Transverse colon (tissue), 4 donors: Measurements from ENCODE around the gene DENND1A. TPM values are rescaled to one million over a fixed set of nuclear protein-coding genes. Genes with fewer than 3 reads are reported as not detected.
A peak's percentile ranks its signal among the peaks of the same experiment; 100 is the strongest.

ENCODE experiments used
- DNase-seq: peaks from one replicate; pipeline ENCODE4 v3.0.0-alpha.2; 2019
- H3K27ac ChIP-seq, 4 donors: fragments of 200-600 bp; sonication (generic); 2 replicates each; pipeline ENCODE4 v1.5.1; 2016 to 2018; ENCODE audit warnings: inconsistent platforms in 4 of 4
- H3K27me3 ChIP-seq: fragments of 200-600 bp; sonication (generic); 2 replicates; pipeline ENCODE4 v1.5.1; 2017; ENCODE audit warnings: inconsistent platforms
- H3K36me3 ChIP-seq, 4 donors: fragments of 200-600 bp; sonication (generic); 2 replicates each; pipeline ENCODE4 v1.5.1; 2017 to 2019; ENCODE audit warnings: inconsistent platforms in 4 of 4
- H3K4me1 ChIP-seq, 4 donors: fragments of 200-600 bp; sonication (generic); 2 replicates each; pipeline ENCODE4 v1.5.1; 2017 to 2020; ENCODE audit warnings: inconsistent platforms in 4 of 4
- H3K4me3 ChIP-seq, 4 donors: fragments of 200-600 bp; sonication (generic); 1 replicate in 1 of 4; 2 replicates in 3 of 4; pipeline versions ENCODE4 v1.5.1 to v1.6.1; 2017 to 2019; ENCODE audit warnings: inconsistent platforms in 4 of 4
- H3K9me3 ChIP-seq, 2 donors: fragments of 200-600 bp; sonication (generic); 2 replicates each; pipeline ENCODE4 v1.5.1; 2017 to 2019; ENCODE audit warnings: inconsistent platforms in 2 of 2
- EP300 ChIP-seq: sonication (generic); formaldehyde crosslinking; IDR thresholded peaks from one replicate; pipeline ENCODE4 v1.6.1; 2017; ENCODE audit warnings: antibody characterized with exemption, low read depth
- POLR2A ChIP-seq: fragments of 450-650 bp; IDR thresholded peaks from one replicate; pipeline ENCODE4 v1.6.1; 2016; ENCODE audit warnings: antibody characterized with exemption, mild to moderate bottlenecking, moderate library complexity
- POLR2AphosphoS5 ChIP-seq, 3 donors: sonication (generic); formaldehyde crosslinking; IDR thresholded peaks; one replicate each; pipeline ENCODE4 v1.6.1; 2016; ENCODE audit warnings: antibody characterized with exemption in 3 of 3
- WGBS, 2 donors: methylation state at CpG; one replicate each; pipeline ENCODE4 v1.1.5; 2018; ENCODE audit warnings: low coverage in 1 of 2; 5-methylcytosine and 5-hydroxymethylcytosine counted together
- in situ Hi-C, 4 donors: fragments of 200-750 bp; cut with MboI; loops; one replicate each; pipeline versions ENCODE4 v1.15.0 to v1.15.1; 2017; ENCODE audit warnings: low sequenced_read_pairs in 3 of 4, low pct_ligation_motif_present in 1 of 4, low pct_unique_long_range_greater_than_20kb in 1 of 4
- intact Hi-C: fragments of 100-400 bp; cut with DNase I; formaldehyde crosslinking; loops from one replicate; pipeline ENCODE4 v1.15.1; 2023; ENCODE audit warnings: low total_unique reads
- total RNA-seq, 4 donors: library from RNA; depleted of rRNA; stranded (reverse); fragments of >200 nt; gene quantifications; one replicate each; pipeline ENCODE4 v1.1.0, GENCODE V29; 2016
- TF ChIP-seq, protein P1 (sequence below), 5 experiments: fragments of 200-600 bp in 3 of 5; fragments of 450-650 bp in 2 of 5; sonication (generic) in 3 of 5; IDR thresholded peaks; 1 replicate in 2 of 5; 2 replicates in 3 of 5; pipeline ENCODE4 v1.5.1; 2016 to 2017; ENCODE audit warnings: antibody characterized with exemption in 5 of 5, inconsistent platforms in 3 of 5, mild to moderate bottlenecking in 2 of 5, moderate library complexity in 1 of 5

Gene DENND1A
- total RNA-seq, 4 donors from 2014 or later = 12.5 to 78.6 (median 40.0) TPM

- H3K27me3 ChIP-seq = no peaks in the 10 kb centered on the region
- H3K4me1 ChIP-seq = peaks cover 3 to 27% (median 18%) of the 10 kb centered on the region in 4 donors
- in situ Hi-C loops (no loop called here), intact Hi-C loops (no loop called here)
- H3K9me3 ChIP-seq = no peaks in the 10 kb centered on the region
- H3K36me3 ChIP-seq = no peaks in the 10 kb centered on the region
- TF ChIP-seq POLR2A = no peak
- no peak for TF ChIP-seq EP300
- TF ChIP-seq, protein P1, sequence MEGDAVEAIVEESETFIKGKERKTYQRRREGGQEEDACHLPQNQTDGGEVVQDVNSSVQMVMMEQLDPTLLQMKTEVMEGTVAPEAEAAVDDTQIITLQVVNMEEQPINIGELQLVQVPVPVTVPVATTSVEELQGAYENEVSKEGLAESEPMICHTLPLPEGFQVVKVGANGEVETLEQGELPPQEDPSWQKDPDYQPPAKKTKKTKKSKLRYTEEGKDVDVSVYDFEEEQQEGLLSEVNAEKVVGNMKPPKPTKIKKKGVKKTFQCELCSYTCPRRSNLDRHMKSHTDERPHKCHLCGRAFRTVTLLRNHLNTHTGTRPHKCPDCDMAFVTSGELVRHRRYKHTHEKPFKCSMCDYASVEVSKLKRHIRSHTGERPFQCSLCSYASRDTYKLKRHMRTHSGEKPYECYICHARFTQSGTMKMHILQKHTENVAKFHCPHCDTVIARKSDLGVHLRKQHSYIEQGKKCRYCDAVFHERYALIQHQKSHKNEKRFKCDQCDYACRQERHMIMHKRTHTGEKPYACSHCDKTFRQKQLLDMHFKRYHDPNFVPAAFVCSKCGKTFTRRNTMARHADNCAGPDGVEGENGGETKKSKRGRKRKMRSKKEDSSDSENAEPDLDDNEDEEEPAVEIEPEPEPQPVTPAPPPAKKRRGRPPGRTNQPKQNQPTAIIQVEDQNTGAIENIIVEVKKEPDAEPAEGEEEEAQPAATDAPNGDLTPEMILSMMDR (IDR thresholded peaks at IDR 0.05) = no peak
- no peak for TF ChIP-seq POLR2AphosphoS5 (IDR thresholded peaks at IDR 0.05)
- H3K4me3 ChIP-seq = no peak overlapping the region
- H3K27ac ChIP-seq = no peak overlapping the region
- WGBS, 2 donors = 92% methylated on average over 21 of the region's 23 CpGs; no CpG with 5 or more reads in 1 of the 2 donors
- DNase-seq = no peak
These were observed 567.1 kb downstream of the DENND1A start for GRCh38 chr9:123362856-123363255.

DNA sequence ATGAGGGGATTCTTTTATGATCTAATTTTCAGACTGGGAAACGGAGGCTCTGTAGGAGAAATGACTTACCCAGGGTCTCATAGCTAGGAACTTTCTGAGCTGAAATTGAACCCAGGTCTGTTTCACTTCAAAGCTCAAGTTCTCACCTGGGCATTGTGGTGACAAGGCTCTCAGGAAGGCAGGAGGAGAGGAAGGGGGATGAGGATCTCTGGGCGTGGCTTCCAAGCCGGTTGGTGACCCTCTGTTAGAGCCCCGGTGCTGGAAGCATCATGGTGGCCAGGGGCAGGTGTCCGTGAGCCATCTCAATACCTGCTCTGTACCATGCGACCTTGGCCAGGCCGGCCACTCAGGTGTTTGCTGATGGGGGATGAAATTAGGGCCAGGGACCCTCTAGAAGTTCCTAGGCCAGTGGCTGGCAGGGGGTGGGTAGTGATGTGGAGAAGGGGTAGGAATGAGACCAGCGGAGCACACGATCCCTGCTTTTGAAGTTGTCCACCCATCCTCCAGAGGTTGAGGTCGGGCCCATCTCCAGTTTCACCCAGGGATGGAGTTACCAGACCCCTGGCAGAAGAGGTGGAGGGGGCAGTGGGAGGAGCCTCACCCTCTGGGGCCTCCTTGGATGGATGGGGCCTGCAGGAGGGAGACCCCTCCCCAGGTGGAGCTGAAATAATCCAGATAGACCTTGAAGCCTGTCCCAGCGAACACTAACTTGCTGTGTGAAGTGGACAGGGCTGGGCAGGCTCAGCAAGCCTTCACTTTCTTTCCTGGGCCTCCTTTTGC lies 568.0 kb downstream of the DENND1A start:
- H3K27ac ChIP-seq = no peak overlapping the region
- TF ChIP-seq POLR2AphosphoS5 (IDR thresholded peaks at IDR 0.05) (no peak), EP300 (no peak)
- H3K4me3 ChIP-seq = no peak overlapping the region
- no peaks in the 10 kb centered on the region for H3K36me3 ChIP-seq
- in situ Hi-C loops = no loop called here
- no peak for DNase-seq
- peaks cover 3 to 30% (median 19%) of the 10 kb centered on the region in 4 donors for H3K4me1 ChIP-seq
- H3K27me3 ChIP-seq = no peaks in the 10 kb centered on the region
- intact Hi-C loops = no loop called here
- WGBS, 2 donors = 80 to 85% methylated on average over 2 to 11 of the region's 11 CpGs
- H3K9me3 ChIP-seq = no peaks in the 10 kb centered on the region

DNA sequence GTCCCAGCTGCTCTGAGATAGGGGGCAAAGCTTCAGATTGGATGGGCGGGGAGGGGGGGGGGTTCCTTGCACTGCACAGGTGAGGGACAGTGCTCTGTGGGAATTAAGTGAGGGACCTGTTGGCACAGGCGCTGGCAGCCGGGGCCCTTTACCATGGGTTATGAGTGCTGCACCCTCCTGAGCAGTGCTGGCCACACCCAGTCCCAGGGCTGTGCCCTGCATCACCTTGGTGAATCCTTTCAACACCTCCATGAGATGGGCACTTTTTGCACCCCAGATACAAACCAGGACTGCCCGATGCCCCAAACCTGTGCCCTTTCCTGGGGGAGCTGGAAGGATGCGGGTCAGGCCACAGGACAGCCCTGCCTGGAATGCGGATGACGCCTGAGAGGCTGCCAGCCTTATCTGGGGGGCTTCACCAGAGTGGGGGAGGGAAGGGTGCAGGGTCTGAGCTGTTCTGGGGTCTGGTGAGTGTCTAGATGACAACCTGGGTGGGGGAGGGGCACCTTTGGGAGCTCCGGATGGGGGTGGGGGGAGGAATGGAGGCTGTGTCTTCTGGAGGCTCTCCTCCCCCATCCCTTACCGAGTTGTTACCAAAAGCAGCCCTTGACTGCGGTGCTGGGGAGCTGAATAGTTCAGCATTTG lies 568.7 kb downstream of the DENND1A start:
- H3K9me3 ChIP-seq = no peaks in the 10 kb centered on the region
- H3K36me3 ChIP-seq = no peaks in the 10 kb centered on the region
- DNase-seq = peak; percentile 58
- WGBS, 2 donors = 65% methylated on average over 8 of the region's 10 CpGs; no CpG with 5 or more reads in 1 of the 2 donors
- peaks cover 3 to 37% (median 19%) of the 10 kb centered on the region in 4 donors for H3K4me1 ChIP-seq
- no peaks in the 10 kb centered on the region for H3K27me3 ChIP-seq
- intact Hi-C loops = no loop called here
- H3K4me3 ChIP-seq = no peak overlapping the region
- peak overlapping the region in 3 of 4 donors; percentile 28 to 64 (median 52) for H3K27ac ChIP-seq
- in situ Hi-C loops = no loop called here
- TF ChIP-seq POLR2A (no peak), POLR2AphosphoS5 (IDR thresholded peaks at IDR 0.05) (no peak)
- TF ChIP-seq, protein P1 (IDR thresholded peaks at IDR 0.05) = no peak

- 23% methylated on average over 19 of the region's 22 CpGs; no CpG with 5 or more reads in 1 of the 2 donors for WGBS, 2 donors
- no peaks in the 10 kb centered on the region for H3K9me3 ChIP-seq
- no peaks in the 10 kb centered on the region for H3K27me3 ChIP-seq
- no peaks in the 10 kb centered on the region for H3K36me3 ChIP-seq
- in situ Hi-C loops (no loop called here), intact Hi-C loops (no loop called here)
- H3K4me3 ChIP-seq = no peak overlapping the region
- peak; percentile 87 for DNase-seq
- H3K4me1 ChIP-seq = peaks cover 3 to 39% (median 19%) of the 10 kb centered on the region in 4 donors
- TF ChIP-seq POLR2AphosphoS5 (IDR thresholded peaks at IDR 0.05) = no peak
- TF ChIP-seq, protein P1 (IDR thresholded peaks at IDR 0.05) = no peak
- H3K27ac ChIP-seq = peak overlapping the region; percentile 28 to 64 (median 48)
These were observed 569.5 kb downstream of the DENND1A start for GRCh38 chr9:123360161-123361085.
